Neural cell (in vitro differentiated cells): ENCODE data around the gene STEAP2. TPM values are rescaled to one million over a fixed set of nuclear protein-coding genes. Genes with fewer than 3 reads are reported as not detected.

Source experiments
- H2AFZ ChIP-seq: fragments of 200-600, 300-800 bp; sonication (generic), shearing (Covaris generic); 2 replicates; pipeline ENCODE4 v1.6.0; 2014; ENCODE audit warnings: low read depth, mild to moderate bottlenecking, antibody characterized with exemption, low read length, moderate library complexity
- H3F3A ChIP-seq: fragments of 200-600 bp; shearing (Covaris generic); 2 replicates; pipeline ENCODE4 v1.6.1; 2016; ENCODE audit warnings: mild to moderate bottlenecking, moderate library complexity, mixed read lengths, antibody characterized with exemption, low read length; ENCODE audit not compliant: insufficient read depth, poor library complexity, severe bottlenecking
- H3K27ac ChIP-seq: fragments of 200-600, 300-800 bp; sonication (generic), shearing (Covaris generic); 2 replicates; pipeline ENCODE4 v1.5.1; 2014; ENCODE audit warnings: mild to moderate bottlenecking, low read length, moderate library complexity
- H3K27me3 ChIP-seq: fragments of 300-800, 200-600 bp; sonication (generic), shearing (Covaris generic); 2 replicates; pipeline ENCODE4 v1.6.0; 2014; ENCODE audit warnings: mild to moderate bottlenecking, low read depth, low read length, moderate library complexity; ENCODE audit not compliant: insufficient read depth
- H3K36me3 ChIP-seq: fragments of 300-800, 200-600 bp; sonication (generic), shearing (Covaris generic); 2 replicates; pipeline ENCODE4 v1.5.1; 2014; ENCODE audit warnings: mild to moderate bottlenecking, antibody characterized with exemption, low read length, moderate library complexity; ENCODE audit not compliant: insufficient read depth
- H3K4me2 ChIP-seq: fragments of 300-800, 200-600 bp; sonication (generic), shearing (Covaris generic); 2 replicates; pipeline ENCODE4 v1.6.0; 2014; ENCODE audit warnings: mild to moderate bottlenecking, low read length
- H3K4me3 ChIP-seq: fragments of 300-800, 200-600 bp; sonication (generic), shearing (Covaris generic); 2 replicates; pipeline ENCODE4 v1.5.1; 2014; ENCODE audit warnings: mild to moderate bottlenecking, low read length, moderate library complexity
- H3K79me2 ChIP-seq: fragments of 200-600 bp; shearing (Covaris generic); replicated peaks from 2 replicates; pipeline ENCODE4 v1.6.0; 2014; ENCODE audit warnings: mild to moderate bottlenecking, low read length, moderate library complexity; ENCODE audit not compliant: insufficient read depth
- H3K9ac ChIP-seq: fragments of 300-800, 200-600 bp; sonication (generic), shearing (Covaris generic); 2 replicates; pipeline ENCODE4 v1.6.1; 2016; ENCODE audit warnings: mild to moderate bottlenecking, low read length, mixed read lengths
- H3K9me2 ChIP-seq: fragments of 200-600 bp; shearing (Covaris generic); 2 replicates; pipeline ENCODE4 v1.6.1; 2016; ENCODE audit warnings: mild to moderate bottlenecking, low read length, mixed read lengths; ENCODE audit not compliant: insufficient read depth
- H3K9me3 ChIP-seq: fragments of 200-600, 300-800 bp; sonication (generic), shearing (Covaris generic); 2 replicates; pipeline ENCODE4 v1.6.1; 2016; ENCODE audit warnings: mild to moderate bottlenecking, mixed run types, low read length, moderate library complexity, mixed read lengths
- H4K20me1 ChIP-seq: fragments of 200-600 bp; shearing (Covaris generic); 2 replicates; pipeline ENCODE4 v1.6.1; 2016; ENCODE audit warnings: mild to moderate bottlenecking, mixed run types; ENCODE audit not compliant: insufficient read depth
- EP300 ChIP-seq: fragments of 450-650 bp; conservative IDR thresholded peaks from 2 replicates; pipeline ENCODE4 v1.6.1; 2014; ENCODE audit warnings: antibody characterized with exemption, mild to moderate bottlenecking, moderate library complexity; ENCODE audit not compliant: poor library complexity, severe bottlenecking
- EZH2 ChIP-seq: fragments of 200-600, 300-800 bp; shearing (Covaris generic), sonication (generic); IDR thresholded peaks from 2 replicates; pipeline ENCODE4 v1.6.1; 2014; ENCODE audit warnings: antibody characterized with exemption, low read length, borderline replicate concordance, mild to moderate bottlenecking; ENCODE audit not compliant: insufficient read depth, poor library complexity, severe bottlenecking
- MXI1 ChIP-seq: fragments of 450-650 bp; conservative IDR thresholded peaks from 2 replicates; pipeline ENCODE4 v1.6.1; 2014; ENCODE audit warnings: antibody characterized with exemption, mild to moderate bottlenecking; ENCODE audit not compliant: poor library complexity, severe bottlenecking
- POLR2AphosphoS5 ChIP-seq: IDR thresholded peaks from 2 replicates; pipeline ENCODE4 v1.6.1; 2012
- RAD21 ChIP-seq: fragments of 450-650 bp; conservative IDR thresholded peaks from 2 replicates; pipeline ENCODE4 v1.6.1; 2014; ENCODE audit warnings: antibody characterized with exemption, mild to moderate bottlenecking, moderate library complexity
- SMC3 ChIP-seq: fragments of 450-650 bp; conservative IDR thresholded peaks from 2 replicates; pipeline ENCODE4 v1.6.1; 2014; ENCODE audit warnings: antibody characterized with exemption, mild to moderate bottlenecking, moderate library complexity; ENCODE audit not compliant: poor library complexity
- TAF1 ChIP-seq: IDR thresholded peaks from 2 replicates; pipeline ENCODE4 v1.6.1; 2012; ENCODE audit warnings: low read depth
- polyA plus RNA-seq: library from polyadenylated mRNA; depleted of rRNA; stranded (reverse); fragments of >200 nt; gene quantifications from 2 replicates; pipeline ENCODE4 v1.2.3, GENCODE V29; 2014
- TF ChIP-seq, protein P1 (sequence below): fragments of 450-650 bp; IDR thresholded peaks from 2 replicates; pipeline ENCODE4 v1.5.1; 2014; ENCODE audit warnings: antibody characterized with exemption, mild to moderate bottlenecking, moderate library complexity; ENCODE audit not compliant: poor library complexity, severe bottlenecking
- TF ChIP-seq, protein P2 (sequence below): IDR thresholded peaks from 2 replicates; pipeline ENCODE4 v1.6.1; 2012; ENCODE audit warnings: borderline replicate concordance

The STEAP2 gene
- polyA plus RNA-seq, 1 donor from 2014 or later = 5.9 TPM

DNA sequence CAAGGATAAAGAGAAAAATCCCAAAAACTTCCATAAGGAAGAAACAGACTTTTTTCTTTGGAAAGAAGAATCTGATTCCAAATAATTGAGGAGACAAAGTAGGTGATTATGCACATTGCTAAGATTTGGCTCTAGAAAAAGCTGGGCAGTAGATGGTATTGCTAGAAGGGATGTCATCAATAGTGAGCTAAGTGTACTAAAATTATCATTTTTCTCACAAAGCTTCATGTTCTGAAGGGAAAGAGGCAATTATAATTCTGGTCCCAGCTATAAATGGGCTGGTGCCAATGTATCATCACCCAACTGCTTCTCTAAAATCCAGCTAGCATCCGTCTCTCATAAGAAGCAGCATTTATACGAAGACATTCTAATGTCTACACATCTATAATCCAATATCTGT, 33.4 kb upstream of the STEAP2 start:
- H3K4me2 ChIP-seq = no peak overlapping the region

DNA sequence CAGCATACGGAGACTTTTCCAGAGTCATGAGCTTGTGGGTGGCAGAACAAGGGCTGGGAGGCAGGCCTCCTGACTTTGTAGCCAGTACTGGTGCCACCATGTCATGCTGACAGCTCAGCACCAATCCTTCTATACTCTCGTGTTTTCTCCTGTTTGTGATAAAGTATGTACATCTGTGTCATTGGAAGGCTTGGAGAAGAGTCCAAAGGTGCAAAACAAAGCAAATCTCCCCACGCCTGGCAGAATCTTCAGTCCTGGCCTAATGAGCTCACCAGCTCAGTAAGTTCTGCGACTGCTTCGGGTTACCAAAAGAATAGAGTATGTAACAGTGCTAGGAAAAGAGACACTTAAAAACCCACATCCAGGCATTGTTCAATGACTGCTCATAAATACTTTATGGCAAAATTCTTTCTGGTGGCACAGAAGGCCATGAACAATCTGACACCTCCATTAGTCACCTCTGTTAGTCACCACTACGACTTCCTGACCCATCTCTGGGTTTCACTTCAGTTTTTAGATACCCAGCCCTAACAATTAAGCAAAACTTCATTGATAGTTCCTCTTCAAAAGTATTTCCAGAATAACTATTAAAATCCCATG, 32.8 kb upstream of the STEAP2 start:
- Histone ChIP-seq H3K9me3 (no peaks in the 10 kb centered on the region), H3K27me3 (no peaks in the 10 kb centered on the region), H3K4me2 (no peak overlapping the region), H3K9me2 (no peaks in the 10 kb centered on the region), H3F3A (no peaks in the 10 kb centered on the region), H3K36me3 (no peaks in the 10 kb centered on the region), H3K4me3 (no peak overlapping the region), H2AFZ (no peak overlapping the region), H3K27ac (no peak overlapping the region), H3K9ac (no peak overlapping the region), H4K20me1 (no peaks in the 10 kb centered on the region), H3K79me2 (no peaks in the 10 kb centered on the region)
- no peak for TF ChIP-seq EZH2
- TF ChIP-seq POLR2AphosphoS5 = no peak
- TF ChIP-seq EP300 = no peak
- TF ChIP-seq MXI1 = no peak

More for the DNA sequence above, 33.4 kb upstream of the STEAP2 start:
- H3K27ac ChIP-seq = no peak overlapping the region
- H3K9me2 ChIP-seq = no peaks in the 10 kb centered on the region
- H3K4me3 ChIP-seq = no peak overlapping the region
- H3K9me3 ChIP-seq = no peaks in the 10 kb centered on the region
- no peaks in the 10 kb centered on the region for H4K20me1 ChIP-seq
- no peaks in the 10 kb centered on the region for H3K79me2 ChIP-seq
- H2AFZ ChIP-seq = no peak overlapping the region
- H3K9ac ChIP-seq = no peak overlapping the region
- H3F3A ChIP-seq = no peaks in the 10 kb centered on the region
- no peaks in the 10 kb centered on the region for H3K36me3 ChIP-seq
- no peaks in the 10 kb centered on the region for H3K27me3 ChIP-seq
- TF ChIP-seq EZH2 (no peak), MXI1 (no peak), POLR2AphosphoS5 (no peak), EP300 (no peak), TAF1 (no peak), SMC3 (no peak), RAD21 (no peak)
- TF ChIP-seq, protein P1, sequence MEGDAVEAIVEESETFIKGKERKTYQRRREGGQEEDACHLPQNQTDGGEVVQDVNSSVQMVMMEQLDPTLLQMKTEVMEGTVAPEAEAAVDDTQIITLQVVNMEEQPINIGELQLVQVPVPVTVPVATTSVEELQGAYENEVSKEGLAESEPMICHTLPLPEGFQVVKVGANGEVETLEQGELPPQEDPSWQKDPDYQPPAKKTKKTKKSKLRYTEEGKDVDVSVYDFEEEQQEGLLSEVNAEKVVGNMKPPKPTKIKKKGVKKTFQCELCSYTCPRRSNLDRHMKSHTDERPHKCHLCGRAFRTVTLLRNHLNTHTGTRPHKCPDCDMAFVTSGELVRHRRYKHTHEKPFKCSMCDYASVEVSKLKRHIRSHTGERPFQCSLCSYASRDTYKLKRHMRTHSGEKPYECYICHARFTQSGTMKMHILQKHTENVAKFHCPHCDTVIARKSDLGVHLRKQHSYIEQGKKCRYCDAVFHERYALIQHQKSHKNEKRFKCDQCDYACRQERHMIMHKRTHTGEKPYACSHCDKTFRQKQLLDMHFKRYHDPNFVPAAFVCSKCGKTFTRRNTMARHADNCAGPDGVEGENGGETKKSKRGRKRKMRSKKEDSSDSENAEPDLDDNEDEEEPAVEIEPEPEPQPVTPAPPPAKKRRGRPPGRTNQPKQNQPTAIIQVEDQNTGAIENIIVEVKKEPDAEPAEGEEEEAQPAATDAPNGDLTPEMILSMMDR = no peak
- TF ChIP-seq, protein P2, sequence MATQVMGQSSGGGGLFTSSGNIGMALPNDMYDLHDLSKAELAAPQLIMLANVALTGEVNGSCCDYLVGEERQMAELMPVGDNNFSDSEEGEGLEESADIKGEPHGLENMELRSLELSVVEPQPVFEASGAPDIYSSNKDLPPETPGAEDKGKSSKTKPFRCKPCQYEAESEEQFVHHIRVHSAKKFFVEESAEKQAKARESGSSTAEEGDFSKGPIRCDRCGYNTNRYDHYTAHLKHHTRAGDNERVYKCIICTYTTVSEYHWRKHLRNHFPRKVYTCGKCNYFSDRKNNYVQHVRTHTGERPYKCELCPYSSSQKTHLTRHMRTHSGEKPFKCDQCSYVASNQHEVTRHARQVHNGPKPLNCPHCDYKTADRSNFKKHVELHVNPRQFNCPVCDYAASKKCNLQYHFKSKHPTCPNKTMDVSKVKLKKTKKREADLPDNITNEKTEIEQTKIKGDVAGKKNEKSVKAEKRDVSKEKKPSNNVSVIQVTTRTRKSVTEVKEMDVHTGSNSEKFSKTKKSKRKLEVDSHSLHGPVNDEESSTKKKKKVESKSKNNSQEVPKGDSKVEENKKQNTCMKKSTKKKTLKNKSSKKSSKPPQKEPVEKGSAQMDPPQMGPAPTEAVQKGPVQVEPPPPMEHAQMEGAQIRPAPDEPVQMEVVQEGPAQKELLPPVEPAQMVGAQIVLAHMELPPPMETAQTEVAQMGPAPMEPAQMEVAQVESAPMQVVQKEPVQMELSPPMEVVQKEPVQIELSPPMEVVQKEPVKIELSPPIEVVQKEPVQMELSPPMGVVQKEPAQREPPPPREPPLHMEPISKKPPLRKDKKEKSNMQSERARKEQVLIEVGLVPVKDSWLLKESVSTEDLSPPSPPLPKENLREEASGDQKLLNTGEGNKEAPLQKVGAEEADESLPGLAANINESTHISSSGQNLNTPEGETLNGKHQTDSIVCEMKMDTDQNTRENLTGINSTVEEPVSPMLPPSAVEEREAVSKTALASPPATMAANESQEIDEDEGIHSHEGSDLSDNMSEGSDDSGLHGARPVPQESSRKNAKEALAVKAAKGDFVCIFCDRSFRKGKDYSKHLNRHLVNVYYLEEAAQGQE = no peak
